Endodermal cell (in vitro differentiated cells): Measurements from ENCODE around the gene COPE. TPM values are rescaled to one million over a fixed set of nuclear protein-coding genes. Genes with fewer than 3 reads are reported as not detected.

Experiments used
- DNase-seq: peaks from one replicate; pipeline ENCODE4 v3.0.0-alpha.2; 2017
- H3K27ac ChIP-seq: 2 replicates; pipeline ENCODE4 v1.5.1; 2013; ENCODE audit warnings: mild to moderate bottlenecking, low read depth, low read length, moderate library complexity
- H3K27me3 ChIP-seq: 2 replicates; pipeline ENCODE4 v1.6.1; 2013; ENCODE audit warnings: mild to moderate bottlenecking, low read length, moderate library complexity; ENCODE audit not compliant: insufficient read depth, control insufficient read depth, poor library complexity, severe bottlenecking
- H3K36me3 ChIP-seq: 2 replicates; pipeline ENCODE4 v1.7.0; 2013; ENCODE audit warnings: mild to moderate bottlenecking, low read length, moderate library complexity; ENCODE audit not compliant: control insufficient read depth, insufficient read depth
- H3K4me1 ChIP-seq: one replicate; pipeline ENCODE4 v1.7.0; 2013; ENCODE audit warnings: low read length; ENCODE audit not compliant: control insufficient read depth, insufficient read depth
- H3K4me3 ChIP-seq: 2 replicates; pipeline ENCODE4 v1.5.1; 2013; ENCODE audit warnings: mild to moderate bottlenecking, low read length, moderate library complexity
- H3K9ac ChIP-seq: 2 replicates; pipeline ENCODE4 v1.6.1; 2013; ENCODE audit warnings: mild to moderate bottlenecking, low read length, moderate library complexity; ENCODE audit not compliant: poor library complexity, severe bottlenecking; ENCODE audit errors: extremely low read depth
- H3K9me3 ChIP-seq: 2 replicates; pipeline ENCODE4 v1.6.1; 2013; ENCODE audit warnings: mild to moderate bottlenecking, low read length, moderate library complexity; ENCODE audit not compliant: control insufficient read depth
- H3K27ac Mint-ChIP-seq: 2 replicates; pipeline ENCODE4 v1.8.0; 2020; ENCODE audit warnings: mixed read lengths
- H3K27me3 Mint-ChIP-seq: 2 replicates; pipeline ENCODE4 v1.8.0; 2021; ENCODE audit warnings: mild to moderate bottlenecking, mixed read lengths; ENCODE audit not compliant: insufficient read depth
- H3K36me3 Mint-ChIP-seq: 2 replicates; pipeline ENCODE4 v1.8.0; 2020; ENCODE audit warnings: low read depth, mixed read lengths
- H3K4me1 Mint-ChIP-seq: 2 replicates; pipeline ENCODE4 v1.8.0; 2020; ENCODE audit warnings: mixed read lengths
- H3K4me3 Mint-ChIP-seq: 2 replicates; pipeline ENCODE4 v1.8.0; 2020; ENCODE audit warnings: mild to moderate bottlenecking, moderate library complexity, mixed read lengths
- H3K9me3 Mint-ChIP-seq: 2 replicates; pipeline ENCODE4 v1.8.0; 2020; ENCODE audit warnings: mild to moderate bottlenecking, mixed read lengths
- CTCF ChIP-seq: fragments of 200-600 bp; sonication (generic); conservative IDR thresholded peaks from 2 replicates; pipeline ENCODE4 v1.5.0; 2021; ENCODE audit warnings: antibody characterized with exemption, mild to moderate bottlenecking
- WGBS, 2 experiments: methylation state at CpG; one replicate each; pipeline versions ENCODE4 v1.1.5 to v1.1.7; 2013; ENCODE audit warnings: missing lambda C conversion rate in 2 of 2, mixed read lengths in 1 of 2; ENCODE audit not compliant: insufficient coverage in 1 of 2, insufficient read length in 1 of 2; 5-methylcytosine and 5-hydroxymethylcytosine counted together
- total RNA-seq, 2 donors: library from RNA; stranded (reverse); fragmentation: NEBNext Ultra II Directional in 1 of 2; extraction: Animal tissue kit (Norgen Biotek cat#: 25700) in 1 of 2; gene quantifications; 2 replicates in 1 of 2; 3 replicates in 1 of 2; pipeline ENCODE4 v1.2.1, GENCODE V29; 2021

Gene COPE
- total RNA-seq, 2 donors from 2014 or later, result 226 to 241 TPM

GRCh38 chr19:18853755-18854427, 65.3 kb downstream of the COPE start:
- Mint-ChIP-seq H3K4me3 (no peak overlapping the region), H3K27me3 (no peaks in the 10 kb centered on the region), H3K4me1 (peaks cover 6% of the 10 kb centered on the region), H3K36me3 (peaks cover 74% of the 10 kb centered on the region), H3K9me3 (no peaks in the 10 kb centered on the region), H3K27ac (peak overlapping the region; percentile 35)
- 96 to 99% methylated on average over 9 to 17 of the region's 17 CpGs for WGBS, 2 experiments
- Histone ChIP-seq H3K9ac (no peak overlapping the region), H3K27ac (no peak overlapping the region), H3K27me3 (no peaks in the 10 kb centered on the region), H3K36me3 (peaks cover 89% of the 10 kb centered on the region), H3K4me1 (peaks cover 5% of the 10 kb centered on the region), H3K9me3 (no peaks in the 10 kb centered on the region), H3K4me3 (no peak overlapping the region)
- peak; percentile 56 for TF ChIP-seq CTCF
- DNase-seq, result no peak

DNA sequence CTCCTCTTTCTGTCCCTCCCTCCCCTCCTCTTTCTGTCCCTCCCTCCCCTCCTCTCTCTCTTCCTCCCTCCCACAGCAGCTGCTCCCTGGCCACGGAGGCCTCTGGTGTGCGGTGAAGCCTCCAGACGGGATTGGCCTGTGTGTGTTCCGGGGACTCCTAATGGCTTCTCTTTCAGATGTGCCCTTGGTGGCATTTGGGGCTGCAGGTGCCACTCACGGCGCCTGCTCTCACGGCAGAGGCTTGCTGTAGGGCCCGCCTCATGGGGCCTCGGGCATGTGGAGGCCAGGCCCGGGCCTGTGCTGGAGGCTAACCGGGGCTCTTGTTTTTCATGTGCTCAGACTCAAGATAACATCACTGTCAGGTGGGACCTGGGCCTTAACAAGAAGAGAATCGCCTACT, 66.5 kb downstream of the COPE start:
- Histone ChIP-seq H3K9me3 (no peaks in the 10 kb centered on the region), H3K27ac (no peak overlapping the region), H3K4me1 (peaks cover 5% of the 10 kb centered on the region), H3K36me3 (peaks cover 90% of the 10 kb centered on the region), H3K4me3 (no peak overlapping the region), H3K27me3 (no peaks in the 10 kb centered on the region), H3K9ac (no peak overlapping the region)
- Mint-ChIP-seq H3K9me3 (no peaks in the 10 kb centered on the region), H3K4me3 (no peak overlapping the region), H3K4me1 (peaks cover 9% of the 10 kb centered on the region), H3K27ac (no peak overlapping the region), H3K36me3 (peaks cover 78% of the 10 kb centered on the region), H3K27me3 (no peaks in the 10 kb centered on the region)
- DNase-seq, result no peak
- WGBS, 2 experiments, result 93 to 95% methylated on average over 6 to 12 of the region's 12 CpGs
- TF ChIP-seq CTCF, result no peak

DNA sequence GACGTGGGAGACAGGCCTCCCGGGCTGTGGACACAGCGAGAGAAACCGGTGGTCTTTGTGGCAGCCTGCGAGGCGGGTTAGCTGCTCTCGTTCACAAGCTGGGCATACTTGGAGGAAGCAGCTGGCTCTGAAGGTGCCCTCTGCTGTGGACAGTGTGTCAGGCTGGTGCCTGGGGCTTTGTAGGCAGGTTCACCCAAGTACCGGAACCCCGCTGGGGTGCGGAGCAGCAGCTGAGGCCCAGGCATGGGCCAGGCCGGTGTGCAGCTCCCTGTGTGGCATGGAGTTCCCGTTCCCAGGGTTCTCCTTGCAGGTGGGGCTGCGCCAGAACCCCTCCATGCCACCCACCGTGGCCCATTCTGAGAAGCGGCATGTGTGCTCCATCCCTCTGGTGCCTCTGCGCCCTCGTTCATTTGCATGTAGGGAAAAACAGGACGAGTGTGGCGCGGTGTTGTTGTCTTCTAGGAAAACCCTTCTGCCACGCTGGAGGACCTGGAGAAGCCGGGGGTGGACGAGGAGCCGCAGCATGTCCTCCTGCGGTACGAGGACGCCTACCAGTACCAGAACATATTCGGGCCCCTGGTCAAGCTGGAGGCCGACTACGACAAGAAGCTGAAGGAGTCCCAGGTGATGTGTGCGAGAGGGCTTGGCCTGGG, 67.4 kb downstream of the COPE start:
- Histone ChIP-seq H3K9me3 (no peaks in the 10 kb centered on the region), H3K36me3 (peaks cover 86% of the 10 kb centered on the region), H3K4me1 (peaks cover 5% of the 10 kb centered on the region), H3K27me3 (no peaks in the 10 kb centered on the region), H3K9ac (no peak overlapping the region), H3K4me3 (no peak overlapping the region), H3K27ac (no peak overlapping the region)
- peaks cover 74% of the 10 kb centered on the region for H3K36me3 Mint-ChIP-seq
- peaks cover 11% of the 10 kb centered on the region for H3K4me1 Mint-ChIP-seq
- no peaks in the 10 kb centered on the region for H3K9me3 Mint-ChIP-seq
- no peak for TF ChIP-seq CTCF
- H3K27me3 Mint-ChIP-seq, result no peaks in the 10 kb centered on the region
- no peak overlapping the region for H3K4me3 Mint-ChIP-seq
- no peak for DNase-seq
- 95 to 97% methylated on average over 26 to 31 of the region's 31 CpGs for WGBS, 2 experiments
- H3K27ac Mint-ChIP-seq, result no peak overlapping the region
